Raji (cell line): ENCODE measurements around the gene KCNT1.

Experiments used
- POLR2A ChIP-seq: IDR thresholded peaks from 2 replicates; pipeline ENCODE4 v1.6.1; 2011; ENCODE audit warnings: low read depth, low read length, control low read depth; ENCODE audit not compliant: insufficient read depth

Gene KCNT1

GRCh38 chr9:135701959-135702721 lies at the start of gene KCNT1:
TSS of gene KCNT1 (plus strand) at chr9:135702185. CDS start at chr9:135702259, 74 bp downstream.
- TF ChIP-seq POLR2A: no peak

DNA sequence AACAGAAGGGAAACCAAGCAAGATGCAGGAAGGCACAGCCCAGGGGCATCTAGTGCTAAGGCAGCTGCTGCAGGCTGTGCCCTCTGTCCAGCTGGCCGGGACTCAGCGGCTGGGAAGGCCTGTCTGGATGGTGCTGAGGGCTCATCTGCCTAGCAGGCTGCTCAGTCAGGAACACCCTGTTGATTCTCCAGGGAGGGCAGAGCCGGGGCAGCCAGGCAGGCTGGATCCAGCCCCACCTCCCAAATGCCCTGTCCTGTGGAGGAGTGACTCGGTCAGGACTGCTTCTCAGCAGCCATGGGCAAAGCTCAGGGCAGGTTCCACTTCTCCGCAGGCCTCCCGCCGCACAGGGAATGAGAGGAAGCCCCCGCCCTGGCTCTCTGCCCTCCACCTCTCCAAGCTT lies 46.7 kb upstream of the KCNT1 start:
- TF ChIP-seq POLR2A: no peak

DNA sequence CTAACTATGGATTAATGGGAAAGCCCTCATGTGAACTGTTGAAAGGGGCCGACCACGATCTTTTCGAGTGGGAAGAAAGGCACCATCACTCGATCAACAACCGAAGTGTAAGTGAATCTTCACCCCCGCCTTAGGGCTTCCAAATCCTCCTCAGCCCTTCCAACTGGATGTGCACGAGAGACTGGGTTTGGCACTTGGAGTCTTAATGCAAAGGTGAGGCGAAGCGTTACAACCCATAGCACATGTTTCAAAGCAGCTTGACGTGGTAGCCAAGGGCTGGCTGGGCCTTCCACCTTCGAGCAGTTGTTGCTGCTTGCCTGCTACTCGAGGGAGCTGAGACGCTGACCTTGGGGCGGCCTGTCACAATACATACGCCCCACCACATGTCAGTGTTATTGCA lies 44.6 kb upstream of the KCNT1 start:
- no peak for TF ChIP-seq POLR2A

- TF ChIP-seq POLR2A: no peak
Observed at GRCh38 chr9:135659252-135659651, 42.7 kb upstream of the KCNT1 start.

GRCh38 chr9:135660407-135660806 lies 41.6 kb upstream of the KCNT1 start:
- no peak for TF ChIP-seq POLR2A

DNA sequence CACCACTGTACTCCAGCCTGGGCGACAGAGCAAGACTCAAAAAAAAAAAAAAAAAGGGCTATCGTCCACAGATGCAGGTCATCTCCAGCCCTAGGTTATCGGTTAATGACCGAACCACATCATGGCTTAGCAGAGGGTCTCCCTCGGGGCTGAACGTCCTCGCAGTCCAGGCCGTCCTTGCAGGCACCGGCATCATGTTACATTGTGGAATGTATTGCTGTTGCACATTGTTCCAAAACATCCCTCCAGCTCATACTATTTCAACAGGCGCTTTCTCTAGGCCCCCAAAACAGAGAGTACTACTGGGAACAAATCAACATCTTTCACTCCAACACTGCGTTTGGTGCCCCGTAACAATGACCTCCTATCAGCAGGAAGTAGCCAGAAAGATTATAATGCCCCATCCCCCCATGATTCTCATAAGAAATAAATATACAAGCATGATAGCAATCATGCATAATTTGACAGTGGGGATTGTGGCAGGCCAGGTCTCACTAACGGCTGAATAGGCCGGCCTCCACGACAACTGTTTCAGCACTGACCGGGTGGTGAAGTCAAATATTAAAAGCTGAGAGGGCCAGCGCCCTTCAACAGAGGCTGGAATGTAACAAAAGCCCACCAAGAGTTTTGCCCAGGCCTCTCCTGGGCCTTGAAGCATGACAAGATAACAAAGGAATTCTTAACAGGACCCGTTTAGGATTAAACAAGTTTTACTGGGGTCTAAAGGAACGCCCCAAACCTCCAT lies 40.0 kb upstream of the KCNT1 start:
- TF ChIP-seq POLR2A: no peak

- TF ChIP-seq POLR2A: no peak
Observed at GRCh38 chr9:135662758-135663450, 39.1 kb upstream of the KCNT1 start, which contains the start of gene LCN9. TSS of gene LCN9 (plus strand) at chr9:135663309. CDS start at chr9:135663322, 13 bp downstream.

GRCh38 chr9:135663451-135663770 lies 38.6 kb upstream of the KCNT1 start:
- TF ChIP-seq POLR2A: no peak

GRCh38 chr9:135663857-135664256 lies 38.1 kb upstream of the KCNT1 start:
- no peak for TF ChIP-seq POLR2A

DNA sequence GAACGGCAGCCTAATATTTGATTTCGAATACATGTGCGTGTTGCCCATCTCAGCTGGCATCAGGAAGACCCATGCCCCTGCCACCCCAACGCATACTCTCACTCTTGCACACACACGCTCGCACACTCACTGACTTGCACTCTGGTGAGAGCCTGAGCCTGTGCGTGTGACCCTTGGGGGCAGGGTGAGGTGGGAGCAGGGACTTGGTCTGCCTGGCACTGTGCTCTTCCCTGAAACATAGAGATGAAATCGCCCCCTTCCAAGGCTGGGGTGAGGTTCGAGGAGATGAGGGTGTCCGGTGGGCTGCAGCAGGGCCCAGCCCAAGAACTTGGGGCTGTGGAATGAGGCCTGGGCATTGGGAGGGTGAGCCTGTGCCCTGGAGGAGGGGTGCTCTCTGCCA lies 37.7 kb upstream of the KCNT1 start:
- TF ChIP-seq POLR2A: no peak

DNA sequence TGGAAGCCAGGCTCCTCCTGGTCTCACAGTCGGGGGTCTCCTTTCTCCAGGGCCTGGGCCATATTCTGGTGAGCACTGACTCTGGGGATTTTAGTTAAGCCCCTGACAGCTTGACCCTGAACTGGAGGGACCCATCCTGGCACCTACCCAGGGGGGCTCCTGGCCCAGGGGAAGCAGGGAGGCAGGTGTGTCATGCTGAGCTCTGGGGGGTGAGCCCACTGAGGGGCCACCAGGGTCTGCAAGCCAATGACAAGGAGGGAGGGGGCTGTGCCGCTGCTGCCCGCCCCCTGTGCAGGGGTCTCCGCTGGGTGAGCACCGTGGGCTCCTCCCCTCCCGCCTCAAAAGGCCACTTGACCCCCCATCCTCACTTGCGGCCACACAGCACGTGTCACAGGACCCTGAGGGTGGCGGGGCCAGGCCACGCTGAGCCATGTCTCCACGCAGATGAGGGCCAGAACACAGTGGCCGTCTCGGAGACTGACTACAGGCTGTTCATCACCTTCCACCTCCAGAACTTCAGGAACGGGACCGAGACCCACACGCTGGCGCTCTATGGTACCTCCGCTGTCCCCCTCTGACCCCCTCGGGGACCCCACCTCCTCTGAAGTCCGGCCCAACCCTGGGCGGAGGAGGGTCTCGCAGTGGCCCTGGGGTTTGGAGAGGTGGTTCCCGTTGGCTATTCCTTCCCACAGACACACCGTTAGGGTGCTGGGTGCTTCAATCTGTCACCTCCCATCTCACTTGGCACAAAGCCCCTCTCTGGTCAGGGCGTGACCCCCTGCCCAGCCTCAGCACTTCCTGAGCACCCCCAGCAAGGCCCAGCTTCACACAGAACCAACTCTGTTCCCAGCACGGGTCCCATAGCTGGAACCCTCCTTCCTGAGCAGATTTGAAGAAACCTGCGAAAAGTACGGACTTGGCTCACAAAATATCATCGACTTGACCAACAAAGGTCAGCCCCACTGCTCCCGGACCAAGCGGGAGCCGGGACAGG lies 36.9 kb upstream of the KCNT1 start:
- TF ChIP-seq POLR2A: no peak

GRCh38 chr9:135665795-135666189 lies 36.2 kb upstream of the KCNT1 start:
- TF ChIP-seq POLR2A: no peak

- no peak for TF ChIP-seq POLR2A
Observed at GRCh38 chr9:135666534-135667462, 35.2 kb upstream of the KCNT1 start.
